ENCODE data around the gene ZNF223.

The ZNF223 gene

DNA sequence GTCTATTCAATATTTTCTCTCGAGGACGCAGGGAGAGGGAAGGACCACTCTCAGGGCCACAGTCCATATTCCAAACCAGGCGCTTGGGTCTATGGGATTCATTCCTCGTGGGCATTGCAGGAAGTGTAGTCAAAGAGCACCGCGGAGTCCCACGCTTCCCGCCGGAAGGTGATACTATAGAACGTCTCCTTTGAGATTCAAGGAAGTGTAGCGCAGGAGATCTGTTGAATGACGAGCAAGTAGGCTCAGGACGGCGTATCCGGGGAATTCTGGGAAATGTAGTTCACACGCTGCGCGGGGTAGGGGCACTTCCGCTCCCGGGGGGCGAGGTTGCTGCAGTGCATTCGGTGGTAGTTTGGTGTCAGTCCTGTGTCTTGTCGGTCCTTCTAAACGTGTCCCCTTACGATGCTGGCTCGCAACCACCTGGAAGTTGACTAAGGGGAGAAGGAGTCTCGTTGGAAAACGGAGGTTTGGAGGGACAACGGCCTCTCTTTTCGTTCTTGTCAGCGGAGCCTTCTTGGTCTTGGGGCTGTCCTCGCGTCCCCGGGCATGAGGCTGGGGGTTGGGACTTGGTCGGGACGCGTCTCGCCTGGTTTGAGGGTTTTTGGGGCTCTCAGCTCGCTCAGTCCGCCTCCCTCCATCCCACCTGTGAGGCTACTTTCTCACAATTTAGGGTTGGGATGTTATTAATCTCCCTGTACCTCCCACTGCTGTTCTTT, 20.1 kb downstream of the ZNF223 start, which contains the start of gene ZNF284:
Gene ZNF284, plus strand, starts transcription at position 336 of the 719 bp plus-strand sequence. CDS start 4,231 bp downstream, outside the sequence.
- DNase-seq (ENCODE audit: low read depth, low spot score): peak; percentile 93

DNA sequence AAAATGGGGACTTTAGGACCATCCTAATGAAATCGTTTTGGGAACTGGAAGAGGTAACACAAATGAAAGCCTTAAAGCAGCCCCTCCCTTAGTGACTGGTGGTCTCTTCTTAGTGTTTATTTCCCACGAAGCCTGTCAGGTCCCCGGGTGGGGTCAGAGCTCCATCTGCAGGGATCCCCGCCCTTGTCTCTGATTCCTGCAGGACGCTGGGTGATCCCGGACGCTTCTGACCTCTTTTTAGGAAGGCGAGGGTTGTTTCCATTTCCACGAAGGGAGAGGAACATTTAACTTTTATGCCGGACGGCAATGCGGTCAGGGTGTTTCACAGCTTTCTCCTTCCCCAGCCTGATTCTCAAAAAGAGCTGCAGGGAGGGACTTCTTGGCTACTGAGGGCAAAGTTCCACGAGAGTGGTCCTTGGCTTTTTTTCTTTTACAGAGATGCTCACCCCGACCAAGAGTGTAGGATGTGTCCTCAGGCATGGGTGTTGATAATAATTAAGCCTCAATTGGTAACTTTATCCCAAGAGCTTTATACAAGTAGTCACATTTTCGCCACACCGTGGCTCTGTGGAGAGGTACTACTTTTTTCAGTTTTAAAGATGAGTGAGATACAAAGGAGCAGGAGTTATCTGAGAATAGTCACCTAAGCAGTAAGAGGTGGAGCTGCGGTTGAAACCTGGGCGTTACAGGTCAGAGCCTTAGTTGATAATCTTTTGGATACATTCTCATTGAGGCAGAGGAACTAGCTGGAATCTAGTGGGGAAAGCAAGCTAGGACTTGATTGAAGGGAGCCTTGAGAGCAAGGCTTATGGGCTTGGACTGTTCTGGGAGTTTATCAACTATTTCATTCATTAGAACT, 20.9 kb downstream of the ZNF223 start:
- DNase-seq (ENCODE audit: low read depth, low spot score): peak; percentile 18

DNA sequence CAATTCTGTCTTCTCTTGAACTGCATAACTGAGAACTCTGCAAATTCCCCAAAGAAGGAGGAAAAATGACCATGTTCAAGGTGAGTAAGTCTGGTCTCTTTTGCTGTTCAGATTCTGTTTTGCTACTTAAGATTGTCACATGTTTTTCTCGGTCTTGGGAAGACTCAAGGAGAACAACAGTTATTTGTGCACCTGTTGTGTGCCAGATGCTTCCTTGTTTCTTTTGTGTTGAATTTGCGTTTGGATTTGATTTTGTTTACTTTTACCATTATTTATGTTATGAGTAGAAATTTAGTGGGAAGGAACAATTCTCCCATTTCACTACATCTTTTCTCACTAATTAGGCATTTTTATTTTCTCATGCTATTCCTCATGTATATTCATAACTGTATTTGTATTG, 24.5 kb downstream of the ZNF223 start:
- DNase-seq (ENCODE audit: low read depth, low spot score): no peak

DNA sequence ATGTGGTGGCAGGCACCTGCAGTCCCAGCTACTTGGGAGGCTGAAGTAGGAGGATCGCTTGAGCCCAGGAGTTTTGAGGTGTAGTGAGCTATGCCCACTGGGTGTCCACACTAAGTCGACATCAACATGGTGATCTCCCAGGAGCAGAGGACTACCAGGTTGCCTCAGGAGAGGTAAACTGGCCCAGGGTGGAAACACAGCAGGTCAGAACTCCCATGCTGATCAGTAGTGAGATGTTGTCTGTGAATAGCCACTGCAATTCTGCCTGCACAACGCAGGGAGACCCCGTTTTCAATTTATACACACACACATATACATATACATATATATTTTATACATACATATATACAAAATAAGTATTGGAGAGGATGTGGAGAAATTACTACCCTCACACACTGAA, 40.3 kb downstream of the ZNF223 start:
- no peak for DNase-seq (ENCODE audit: low read depth, low spot score)

DNA sequence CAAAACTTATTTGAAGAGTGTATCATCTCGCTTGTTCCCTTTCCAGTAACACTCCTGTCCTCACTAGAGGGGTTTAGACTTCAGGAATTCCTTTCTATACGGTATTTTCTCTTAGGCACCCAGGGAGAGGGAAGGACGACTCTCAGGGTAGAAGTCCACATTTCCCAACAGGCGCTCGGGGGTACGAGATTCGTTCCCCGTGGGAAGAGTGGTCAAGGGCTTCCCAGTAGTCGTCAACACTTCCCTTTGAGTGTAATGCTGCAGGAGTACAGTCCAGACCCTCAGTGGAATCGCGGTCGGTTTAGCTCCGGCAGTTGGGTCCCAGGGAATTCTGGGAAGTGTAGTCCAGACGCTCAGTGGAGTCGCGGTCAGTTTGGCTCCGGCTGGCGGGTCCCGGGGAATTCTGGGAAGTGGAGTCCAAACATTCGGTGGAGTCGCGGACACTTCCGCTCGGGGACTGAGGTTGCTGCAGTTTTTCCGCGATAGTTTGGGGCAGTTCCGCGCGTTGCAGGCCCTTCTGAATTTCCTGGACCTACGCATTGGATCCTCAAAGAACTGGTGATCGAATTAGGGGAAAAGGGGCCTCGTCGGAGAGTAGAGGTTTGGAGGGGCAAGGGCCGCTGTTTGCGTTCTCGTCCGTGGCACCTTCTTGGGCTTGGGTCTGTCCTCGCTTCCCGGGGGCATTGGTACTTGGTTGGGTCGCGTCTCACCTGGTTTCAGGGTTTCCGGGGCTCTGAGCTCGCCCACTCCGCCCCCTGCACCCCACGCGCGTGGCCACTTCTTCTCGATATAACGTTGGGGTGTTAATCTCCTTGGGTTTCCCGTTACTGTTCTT, 42.3 kb downstream of the ZNF223 start, which contains the start of gene ZNF224:
Gene ZNF224, plus strand, starts transcription at position 431 of the 835 bp plus-strand sequence. CDS start 3,513 bp downstream, outside the sequence.
- DNase-seq (ENCODE audit: low read depth, low spot score): peak; percentile 98

DNA sequence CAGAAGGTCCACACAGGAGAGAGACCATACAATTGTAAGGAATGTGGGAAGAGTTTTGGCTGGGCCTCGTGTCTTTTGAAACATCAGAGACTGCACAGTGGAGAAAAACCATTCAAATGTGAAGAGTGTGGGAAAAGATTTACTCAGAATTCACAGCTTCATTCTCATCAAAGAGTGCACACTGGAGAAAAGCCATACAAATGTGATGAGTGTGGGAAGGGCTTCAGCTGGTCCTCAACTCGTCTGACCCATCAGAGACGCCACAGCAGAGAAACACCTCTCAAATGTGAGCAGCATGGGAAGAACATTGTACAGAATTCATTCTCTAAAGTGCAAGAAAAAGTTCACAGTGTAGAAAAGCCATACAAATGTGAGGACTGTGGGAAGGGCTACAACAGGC, 55.9 kb downstream of the ZNF223 start:
- no peak for DNase-seq (ENCODE audit: low read depth, low spot score)

DNA sequence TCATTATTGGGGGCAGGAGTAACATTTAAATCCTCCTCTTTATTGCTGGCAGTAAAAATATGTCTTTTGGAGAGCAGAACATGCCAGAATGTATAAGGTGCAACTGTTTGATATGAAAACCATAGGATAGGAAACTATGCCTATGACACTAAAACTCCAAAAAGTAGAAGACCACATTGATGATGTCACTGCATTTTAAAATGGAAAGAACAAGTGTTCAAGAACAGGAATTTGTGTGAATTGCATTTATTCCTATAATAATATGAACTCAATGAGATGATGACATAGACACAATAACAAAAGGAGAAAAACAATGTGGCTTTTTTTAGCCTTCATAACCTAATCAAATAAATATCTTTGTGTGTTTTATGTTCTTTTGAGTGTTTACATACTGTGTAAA, 57.6 kb downstream of the ZNF223 start:
- DNase-seq (ENCODE audit: low read depth, low spot score): no peak

DNA sequence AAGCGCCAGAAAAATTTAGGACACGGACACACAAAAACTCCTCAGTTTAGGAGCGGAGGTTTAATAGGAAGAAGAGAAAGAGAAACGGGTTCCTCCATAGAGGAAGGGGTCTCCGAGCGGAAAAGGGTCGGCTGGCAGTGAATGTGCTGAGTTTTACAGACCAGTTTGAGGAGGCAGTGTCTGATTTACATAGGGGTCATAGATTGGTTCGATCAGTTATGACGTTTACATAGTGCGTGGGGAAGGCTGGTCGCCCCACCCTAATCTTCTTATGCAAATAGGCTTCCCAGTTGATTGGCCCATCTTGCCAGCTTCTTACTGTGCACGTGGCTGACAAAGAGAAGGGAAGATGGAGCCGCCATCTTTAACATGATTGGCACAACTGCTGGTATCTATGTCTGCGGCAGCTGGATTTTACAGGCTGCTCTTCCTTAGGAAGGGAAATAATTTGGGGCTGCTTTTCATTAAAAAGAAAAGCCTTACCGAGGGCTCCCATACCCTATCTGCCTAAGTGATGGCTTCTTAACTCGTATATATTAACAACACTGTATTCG, 60.2 kb downstream of the ZNF223 start:
- DNase-seq (ENCODE audit: low read depth, low spot score): peak; percentile 77

DNA sequence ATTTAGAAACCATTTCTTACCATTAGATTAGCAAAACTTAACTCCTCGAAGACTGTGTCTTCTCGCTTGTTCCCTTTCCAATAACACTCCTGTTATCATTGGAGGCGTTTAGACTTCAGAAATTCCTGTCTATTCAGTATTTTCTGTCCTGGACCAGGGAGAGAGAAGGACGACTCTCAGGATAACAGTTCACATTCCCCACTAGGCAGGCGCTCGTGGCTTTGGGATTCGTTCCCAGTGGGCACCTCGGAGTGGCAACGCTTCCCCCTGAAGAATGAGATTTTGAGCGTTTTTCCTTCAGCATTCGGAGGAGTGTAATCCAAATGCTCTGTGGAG, 60.9 kb downstream of the ZNF223 start:
- DNase-seq (ENCODE audit: low read depth, low spot score): no peak

DNA sequence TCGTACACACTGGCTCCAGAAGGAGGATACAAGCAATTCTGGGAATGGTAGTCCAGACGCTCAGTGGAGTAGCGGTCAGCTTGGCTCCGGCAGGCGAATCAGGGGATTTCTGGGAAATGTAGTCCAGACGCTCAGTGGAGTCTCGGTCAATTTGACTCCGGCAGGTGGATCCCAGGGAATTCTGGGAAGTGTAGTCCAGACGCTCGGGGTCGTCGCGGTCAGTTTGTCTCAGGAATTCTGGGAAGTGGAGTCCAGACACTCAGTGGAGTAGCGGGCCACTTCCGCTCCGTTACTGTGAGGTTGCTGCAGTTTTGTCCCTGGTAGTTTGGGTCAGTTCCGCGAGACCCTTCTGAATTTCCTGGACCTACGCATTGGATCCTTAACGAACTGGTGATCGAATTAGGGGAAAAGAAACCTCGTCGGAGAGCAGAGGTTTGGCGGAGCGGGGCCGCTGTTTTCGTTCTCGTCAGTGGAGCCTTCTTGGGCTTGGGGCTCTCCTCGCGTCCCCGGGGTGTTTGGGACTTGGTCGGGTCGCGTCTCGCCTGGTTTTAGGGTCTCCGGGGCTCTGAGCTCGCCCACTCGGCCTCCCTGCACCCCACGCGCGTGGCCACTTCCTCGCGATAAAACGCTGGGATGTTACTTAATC, 61.4 kb downstream of the ZNF223 start, which contains the start of gene ZNF225:
Gene ZNF225, plus strand, starts transcription at position 262 of the 646 bp plus-strand sequence. CDS start 2,429 bp downstream, outside the sequence.
- DNase-seq (ENCODE audit: low read depth, low spot score): peak; percentile 99

DNA sequence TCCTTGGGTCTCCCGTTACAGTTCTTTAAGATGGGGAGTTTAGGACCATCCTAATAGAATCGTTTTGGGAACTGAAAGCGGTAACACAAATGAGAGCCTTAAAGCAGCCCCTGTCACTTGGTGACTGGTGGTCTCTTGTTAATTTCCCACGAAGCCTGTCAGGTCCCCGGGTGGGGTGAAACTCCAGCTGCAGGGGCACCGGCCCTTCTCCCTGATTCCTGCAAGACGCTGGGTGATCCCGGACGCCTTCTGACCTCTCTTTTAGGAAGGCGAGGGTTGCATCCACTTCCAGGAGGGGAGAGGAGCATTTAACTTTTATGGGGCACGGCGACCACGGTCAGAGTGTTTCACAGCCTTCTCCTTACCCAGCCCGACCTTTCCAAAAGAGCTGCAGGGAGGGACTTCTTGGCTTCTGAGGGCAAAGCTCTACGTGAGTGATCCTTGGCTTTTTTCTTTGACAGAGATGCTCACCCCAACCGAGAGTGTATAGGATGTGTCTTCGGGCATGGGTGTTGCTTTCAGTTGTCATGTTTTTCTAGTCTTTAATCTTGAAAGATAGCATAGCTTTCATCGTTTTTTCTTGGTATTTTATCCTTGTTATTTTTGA, 62.1 kb downstream of the ZNF223 start:
- DNase-seq (ENCODE audit: low read depth, low spot score): no peak

Data from astrocyte of the hippocampus (primary cell).